Measurements from ENCODE around the gene TMEM128.
"Not testable (repeated sequence)": the region's sequence is repeated elsewhere in the genome, so short reads cannot be mapped to it uniquely, and the experiment has no call there.

Gene TMEM128

DNA sequence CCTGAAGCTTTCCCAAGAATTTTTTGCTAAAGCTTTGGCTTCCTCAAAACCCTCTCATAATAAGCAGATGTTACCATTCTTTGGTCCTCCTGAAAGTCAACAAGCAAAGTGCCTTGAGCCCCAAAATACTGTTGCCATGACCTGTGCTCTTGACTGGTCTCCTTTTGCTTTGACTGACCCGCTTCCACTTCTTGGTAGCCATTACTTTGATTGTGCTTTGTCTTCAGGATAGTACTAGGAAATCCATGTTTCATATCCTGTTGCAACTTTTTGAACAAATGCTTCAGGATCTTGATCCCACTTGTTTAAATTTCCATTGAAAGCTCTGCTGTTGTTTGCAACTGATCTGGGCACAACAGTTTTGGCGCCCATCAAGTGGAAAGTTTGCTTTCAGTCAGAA is 14.4 kb downstream of the TMEM128 start:
- DNase-seq = no peak
- TF ChIP-seq POLR2A (IDR thresholded peaks at IDR 0.05; ENCODE audit: low read length) (no peak), GATA1 (IDR thresholded peaks at IDR 0.05; ENCODE audit: low read depth, low read length) (no peak)

DNA sequence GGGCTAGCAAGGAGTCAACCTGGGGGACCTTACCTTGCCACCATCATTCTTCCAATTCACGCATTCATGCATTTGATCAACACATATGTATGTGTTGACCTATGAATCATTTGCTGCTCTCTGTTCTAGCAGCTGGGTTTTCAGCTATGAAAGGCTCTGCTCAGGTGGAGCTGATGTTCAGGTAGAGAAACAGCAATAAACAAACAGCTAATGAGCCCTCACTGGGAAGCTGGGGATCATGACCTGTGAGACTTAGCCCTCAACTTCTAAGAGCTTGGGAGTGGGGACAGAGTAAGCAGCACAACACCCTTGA is 19.7 kb downstream of the TMEM128 start:
- DNase-seq = no peak
- TF ChIP-seq POLR2A (IDR thresholded peaks at IDR 0.05; ENCODE audit: low read length) = no peak
- TF ChIP-seq GATA1 (IDR thresholded peaks at IDR 0.05; ENCODE audit: low read depth, low read length) = no peak

DNA sequence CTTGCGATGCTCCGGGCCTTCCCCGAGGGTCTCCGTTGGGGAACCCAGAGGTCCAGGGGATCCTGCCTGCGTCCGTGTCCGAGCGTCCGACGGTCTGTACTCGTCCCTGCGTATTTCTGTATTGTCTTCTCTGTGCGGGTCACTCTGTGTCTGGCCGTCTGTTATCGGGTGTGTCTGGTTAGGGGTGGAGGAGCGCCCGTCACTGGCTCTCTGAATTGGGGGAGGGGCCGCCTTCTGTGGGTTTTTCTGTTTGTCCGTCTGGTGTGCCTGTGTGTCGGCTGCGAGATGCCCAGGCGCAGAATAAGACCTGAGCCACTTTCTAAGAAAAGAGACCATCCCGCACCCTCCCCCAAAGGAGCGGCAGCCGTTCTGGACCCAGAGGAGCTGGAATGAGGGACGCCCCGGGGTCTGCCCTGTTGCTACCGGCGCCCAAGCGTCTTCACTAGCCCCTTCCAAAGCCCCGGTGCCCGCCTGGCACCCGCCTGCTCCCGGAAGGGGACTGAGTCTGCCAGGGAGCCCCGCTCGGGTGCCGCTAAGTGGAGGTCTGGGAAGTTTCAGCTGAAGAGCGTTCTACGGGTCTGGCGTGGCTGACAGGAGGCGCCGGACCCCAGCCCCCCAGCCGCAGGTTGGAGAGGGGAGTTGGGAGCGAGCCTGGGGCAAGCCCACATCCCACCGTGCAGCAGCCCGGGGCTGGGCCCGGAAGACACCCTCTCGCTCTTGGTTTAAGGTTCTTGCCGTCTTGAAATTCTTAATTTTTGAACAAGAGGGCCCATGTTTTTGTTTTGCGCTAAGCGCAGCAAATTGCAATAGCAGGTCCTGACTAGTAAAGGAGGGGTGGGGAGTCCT is 20.3 kb downstream of the TMEM128 start:
- DNase-seq = peak in 1 of 2 experiments; percentile 9
- no peak for TF ChIP-seq GATA1 (IDR thresholded peaks at IDR 0.05; ENCODE audit: low read depth, low read length)
- TF ChIP-seq POLR2A (IDR thresholded peaks at IDR 0.05; ENCODE audit: low read length) = no peak

DNA sequence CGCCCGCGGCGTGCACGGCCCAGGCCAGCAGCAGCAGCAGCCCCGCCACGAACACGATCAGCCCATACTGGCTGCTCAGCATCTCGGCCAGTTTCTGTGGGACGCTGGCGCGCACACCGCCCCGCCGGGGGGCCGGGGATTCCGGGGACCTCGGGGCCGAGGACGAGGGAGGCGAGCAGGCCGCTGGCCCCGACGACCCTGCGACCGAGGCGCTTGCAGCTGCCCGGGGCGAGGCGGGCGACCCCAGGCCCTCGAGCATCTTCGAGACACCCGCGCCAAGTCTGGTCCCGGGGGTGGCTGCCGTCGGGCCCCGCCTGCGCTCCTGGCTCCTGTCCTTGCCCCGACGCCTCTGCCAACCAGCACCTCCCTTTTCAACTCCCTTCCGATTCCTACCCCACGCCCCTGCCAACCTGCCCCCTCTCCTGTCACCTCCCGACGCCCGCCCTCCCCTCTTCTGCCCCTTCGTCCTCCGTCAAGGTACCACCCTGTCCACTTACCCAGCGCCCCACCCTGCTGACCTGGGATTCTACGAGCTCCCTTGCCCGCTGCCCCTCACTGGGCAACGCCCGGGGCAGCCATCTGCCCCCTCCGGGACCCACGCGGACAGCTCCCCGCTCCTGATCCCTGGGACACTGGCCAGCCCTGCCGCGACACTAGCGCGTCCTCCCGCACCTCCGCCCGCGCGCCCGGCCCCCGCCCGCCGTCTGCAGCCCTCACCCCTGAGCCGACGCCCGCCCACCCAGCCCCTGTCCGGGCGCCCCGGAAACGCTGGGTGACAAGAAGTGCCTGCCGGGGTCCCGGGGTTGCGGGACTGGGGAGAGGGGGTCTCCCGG is 21.2 kb downstream of the TMEM128 start, which contains the start of gene OTOP1:
TSS of gene OTOP1 (minus strand) at position 324 of the 833 bp plus-strand sequence. CDS start at position 259, 65 bp downstream.
- no peak for TF ChIP-seq GATA1 (IDR thresholded peaks at IDR 0.05; ENCODE audit: low read depth, low read length)
- no peak for TF ChIP-seq POLR2A (IDR thresholded peaks at IDR 0.05; ENCODE audit: low read length)

DNA sequence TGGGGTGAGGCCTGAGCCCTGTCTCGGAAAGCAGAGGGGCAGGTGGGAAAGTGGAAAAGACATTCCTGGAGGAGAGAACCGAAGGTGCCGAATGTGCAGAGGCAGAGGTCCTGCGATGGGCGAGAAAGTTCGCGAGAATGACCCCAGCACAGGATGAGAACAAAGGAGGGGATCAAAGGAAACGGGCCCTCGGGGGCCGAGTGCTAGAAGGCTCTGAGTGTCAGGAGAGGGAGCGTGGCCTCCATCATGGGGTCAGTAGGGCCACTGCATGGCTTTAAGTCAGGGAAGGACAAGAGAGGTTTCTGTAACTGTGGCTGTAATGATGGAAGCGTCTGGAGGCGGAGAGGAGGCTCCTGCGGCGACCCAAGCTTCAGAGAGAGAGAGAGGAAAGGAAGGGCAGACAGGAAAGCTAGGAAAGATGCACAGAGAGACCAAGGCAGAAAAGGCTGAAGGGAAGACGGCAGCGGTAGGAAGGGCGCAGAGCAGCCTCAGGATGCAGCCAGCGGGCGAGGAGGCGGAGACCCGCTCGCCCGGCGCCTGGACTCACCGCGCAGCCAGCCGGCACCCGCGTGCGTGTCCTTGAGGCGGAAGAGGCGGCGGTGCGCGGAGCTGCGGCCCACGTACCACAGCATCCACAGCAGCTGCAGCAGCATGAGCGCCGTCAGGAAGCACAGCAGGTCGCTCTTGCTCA is 22.0 kb downstream of the TMEM128 start:
- DNase-seq = no peak
- TF ChIP-seq POLR2A (IDR thresholded peaks at IDR 0.05; ENCODE audit: low read length) = no peak
- TF ChIP-seq GATA1 (IDR thresholded peaks at IDR 0.05; ENCODE audit: low read depth, low read length) = no peak

More for the DNA sequence above, 21.2 kb downstream of the TMEM128 start, which contains the start of gene OTOP1:
- DNase-seq = no peak

DNA sequence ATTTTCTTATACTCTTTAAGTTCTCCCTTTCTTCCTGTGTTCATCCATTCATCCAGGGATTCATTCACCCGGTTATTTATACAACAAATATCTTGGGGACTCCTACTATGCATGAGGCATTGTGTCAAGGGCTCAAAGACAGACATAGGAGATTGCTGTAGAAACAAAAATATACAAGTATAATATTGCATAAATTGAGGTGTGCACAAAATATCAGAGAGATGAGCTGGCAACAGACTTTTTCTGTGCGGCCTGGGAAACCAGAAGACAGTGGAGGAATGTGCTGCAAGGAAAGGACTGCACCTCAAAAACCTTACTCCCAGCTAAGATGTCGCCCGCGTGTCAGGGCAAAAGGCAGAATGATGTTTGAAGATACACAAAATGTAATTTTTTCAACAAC is 30.9 kb downstream of the TMEM128 start:
- DNase-seq = no peak
- TF ChIP-seq POLR2A (IDR thresholded peaks at IDR 0.05; ENCODE audit: low read length) (no peak), GATA1 (IDR thresholded peaks at IDR 0.05; ENCODE audit: low read depth, low read length) (no peak)

DNA sequence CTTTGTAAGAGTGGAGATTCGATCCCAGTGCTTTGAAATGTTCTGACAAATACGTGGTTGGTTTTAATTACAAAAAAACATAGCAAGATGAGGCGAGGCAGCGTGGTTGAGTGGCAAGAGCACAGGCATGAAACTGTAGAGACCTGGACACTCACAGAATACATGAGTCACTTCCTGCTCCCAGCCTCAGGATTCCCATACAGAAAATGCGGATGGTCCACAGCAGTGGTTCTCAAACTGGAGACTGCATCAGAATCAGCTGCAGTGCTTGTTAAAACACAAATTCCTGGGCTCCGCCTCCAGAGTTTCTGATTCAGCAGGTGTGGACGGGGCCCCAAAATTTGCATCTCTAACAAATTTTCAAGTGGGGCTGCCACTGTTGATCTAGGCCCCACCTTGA is 31.4 kb downstream of the TMEM128 start:
- DNase-seq = no peak
- TF ChIP-seq GATA1 (IDR thresholded peaks at IDR 0.05; ENCODE audit: low read depth, low read length) (no peak), POLR2A (IDR thresholded peaks at IDR 0.05; ENCODE audit: low read length) (no peak)

DNA sequence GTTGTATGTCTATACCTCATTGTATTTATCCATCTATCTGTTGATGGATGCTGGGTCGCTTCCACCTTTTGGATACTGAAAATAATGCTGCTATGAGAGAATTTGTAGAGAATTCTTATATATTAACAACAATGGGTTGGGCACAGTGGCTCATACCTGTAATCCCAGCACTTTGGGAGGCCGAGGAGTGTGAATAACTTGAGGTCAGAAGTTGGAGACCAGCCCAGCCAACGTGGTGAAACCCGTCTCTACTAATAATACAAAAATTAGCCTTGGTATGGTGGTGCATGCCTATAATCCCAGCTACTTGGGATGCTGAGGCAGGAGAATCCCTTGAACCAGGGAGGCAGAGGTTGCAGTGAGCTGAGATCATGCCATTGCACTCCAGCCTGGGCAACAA is 34.3 kb downstream of the TMEM128 start:
- DNase-seq = not testable (repeated sequence)

DNA sequence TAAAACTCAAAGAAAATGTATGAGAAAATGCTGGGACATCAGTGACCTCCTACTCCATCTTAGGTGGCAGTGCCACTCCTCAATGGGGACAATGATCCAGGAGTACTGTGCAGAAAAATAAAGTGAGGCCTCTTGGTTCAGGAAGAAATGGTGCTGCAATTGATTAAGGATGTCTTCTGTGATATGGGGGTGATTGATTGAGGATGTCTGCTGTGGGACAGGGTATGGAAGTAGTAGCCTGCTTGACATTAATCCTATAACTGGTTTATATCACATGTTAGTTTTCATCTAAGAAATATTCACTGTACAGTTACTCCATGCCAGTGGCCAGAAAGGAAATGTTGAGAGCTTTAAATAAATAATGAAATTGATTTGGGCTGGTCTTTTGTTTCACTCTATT is 41.8 kb downstream of the TMEM128 start:
- peak; percentile 2 to 15 for DNase-seq
- TF ChIP-seq POLR2A (IDR thresholded peaks at IDR 0.05; ENCODE audit: low read length) = no peak
- no peak for TF ChIP-seq GATA1 (IDR thresholded peaks at IDR 0.05; ENCODE audit: low read depth, low read length)

DNA sequence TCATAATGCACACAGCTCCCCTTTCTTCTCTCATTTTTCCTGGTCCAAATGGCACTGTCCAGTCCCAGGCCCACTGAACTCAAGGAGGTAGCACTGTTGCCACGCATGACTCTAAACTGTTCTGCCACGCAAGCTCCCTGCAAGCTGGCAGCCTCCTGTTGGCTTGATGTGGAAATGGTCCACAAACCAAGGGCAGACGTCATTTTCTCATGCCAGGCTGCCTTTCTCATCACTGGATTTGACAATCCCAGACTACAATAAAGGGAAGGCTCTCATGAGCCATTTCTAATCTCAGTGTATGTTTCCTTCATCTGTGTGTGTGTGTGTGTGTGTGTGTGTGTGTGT is 43.6 kb downstream of the TMEM128 start:
- TF ChIP-seq POLR2A (IDR thresholded peaks at IDR 0.05; ENCODE audit: low read length) = no peak
- TF ChIP-seq GATA1 (IDR thresholded peaks at IDR 0.05; ENCODE audit: low read depth, low read length) = no peak
- no peak for DNase-seq

DNA sequence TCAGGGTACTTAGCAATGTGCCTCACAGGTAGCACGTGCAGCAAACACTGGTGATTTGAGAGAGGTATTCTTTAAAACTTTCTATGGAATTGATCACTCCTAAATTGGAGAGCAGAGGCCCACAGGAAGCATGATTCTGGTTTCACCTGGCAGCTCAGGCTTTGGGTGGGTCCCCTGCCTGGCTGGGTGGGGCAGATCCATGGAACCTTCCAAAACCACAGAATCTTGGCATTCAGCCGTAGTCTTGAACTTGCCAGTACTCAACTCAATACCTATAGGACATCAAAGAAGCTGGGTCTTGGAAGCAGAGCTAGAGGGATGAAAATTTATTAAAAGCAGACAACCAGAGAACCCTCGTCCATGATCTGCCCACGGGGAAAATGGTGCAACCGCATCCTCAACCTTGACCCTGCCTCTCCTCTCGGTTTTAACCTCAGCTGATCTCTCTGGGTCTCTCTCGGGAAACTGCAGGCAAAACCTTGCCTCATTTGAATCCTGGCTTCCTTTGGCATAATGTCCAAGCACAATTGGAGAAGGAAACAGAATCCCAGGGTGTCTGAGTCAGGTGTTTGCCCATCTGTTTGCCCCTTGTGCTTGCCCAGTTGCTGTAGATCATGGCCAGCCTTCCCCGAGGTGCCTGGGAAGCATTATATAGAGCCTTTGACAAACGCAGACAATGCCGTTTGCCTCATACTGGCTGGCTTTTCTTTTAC is 44.2 kb downstream of the TMEM128 start:
- no peak for DNase-seq

DNA sequence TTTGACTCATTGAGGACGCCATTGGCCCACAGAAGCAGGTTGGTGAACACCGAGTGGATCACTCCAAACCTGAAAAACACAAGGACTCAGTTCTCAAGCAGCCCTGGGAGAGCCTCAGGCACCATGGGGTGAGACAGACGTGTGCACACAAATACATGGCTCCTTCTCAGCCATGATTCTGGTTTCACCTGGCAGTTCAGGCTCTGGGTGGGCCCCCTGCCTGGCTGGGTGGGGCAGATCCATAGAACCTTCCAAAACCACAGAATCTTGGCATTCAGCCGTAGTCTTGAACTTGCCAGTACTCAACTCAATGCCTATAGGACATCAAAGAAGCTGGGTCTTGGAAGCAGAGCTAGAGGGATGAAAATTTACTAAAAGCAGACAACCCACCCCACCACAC is 45.5 kb downstream of the TMEM128 start:
- TF ChIP-seq POLR2A (IDR thresholded peaks at IDR 0.05; ENCODE audit: low read length) = no peak
- no peak for DNase-seq

More for the DNA sequence above, 44.2 kb downstream of the TMEM128 start:
- TF ChIP-seq GATA1 (IDR thresholded peaks at IDR 0.05; ENCODE audit: low read depth, low read length) (no peak), POLR2A (IDR thresholded peaks at IDR 0.05; ENCODE audit: low read length) (no peak)

DNA sequence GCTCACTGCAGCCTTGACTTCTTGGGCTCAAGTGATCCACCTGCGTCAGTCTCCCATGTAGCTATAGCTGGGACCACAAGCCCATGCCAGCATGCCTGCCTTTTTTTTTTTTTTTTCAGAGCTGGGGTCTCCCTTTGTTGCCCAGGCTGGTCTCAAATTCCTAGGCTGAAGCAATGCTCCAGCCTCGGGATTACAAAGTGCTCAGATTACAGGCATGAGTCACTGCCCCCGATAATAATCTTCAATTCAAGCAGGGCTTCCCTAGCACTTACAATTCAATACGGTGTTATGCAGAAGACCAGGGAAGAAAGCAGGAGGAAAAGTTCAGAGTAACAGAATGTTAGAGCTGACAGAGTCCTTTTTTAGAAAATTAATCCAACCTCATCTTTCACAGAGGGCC is 47.4 kb downstream of the TMEM128 start:
- no peak for DNase-seq
- TF ChIP-seq GATA1 (IDR thresholded peaks at IDR 0.05; ENCODE audit: low read depth, low read length) = no peak
- no peak for TF ChIP-seq POLR2A (IDR thresholded peaks at IDR 0.05; ENCODE audit: low read length)

DNA sequence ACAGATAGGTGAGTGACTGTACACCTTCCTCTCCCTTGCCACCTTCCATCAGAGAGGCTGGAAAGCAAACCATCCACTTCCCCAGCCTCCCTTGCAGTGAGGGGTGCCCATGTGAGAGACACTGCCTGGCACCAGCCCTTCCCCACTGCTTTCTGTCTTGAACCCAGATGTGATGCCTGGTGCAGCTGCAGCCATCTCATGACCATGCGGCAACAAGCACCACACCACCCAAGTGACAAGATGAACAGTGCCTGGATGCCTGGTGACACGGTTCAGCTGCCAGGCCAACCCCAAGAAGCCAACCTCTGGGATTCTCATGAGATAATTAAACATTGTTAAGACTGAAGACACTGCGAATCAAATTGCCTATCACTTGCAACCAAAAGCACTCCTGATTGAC is 52.7 kb downstream of the TMEM128 start:
- TF ChIP-seq GATA1 (IDR thresholded peaks at IDR 0.05; ENCODE audit: low read depth, low read length) (no peak), POLR2A (IDR thresholded peaks at IDR 0.05; ENCODE audit: low read length) (no peak)
- no peak for DNase-seq

DNA sequence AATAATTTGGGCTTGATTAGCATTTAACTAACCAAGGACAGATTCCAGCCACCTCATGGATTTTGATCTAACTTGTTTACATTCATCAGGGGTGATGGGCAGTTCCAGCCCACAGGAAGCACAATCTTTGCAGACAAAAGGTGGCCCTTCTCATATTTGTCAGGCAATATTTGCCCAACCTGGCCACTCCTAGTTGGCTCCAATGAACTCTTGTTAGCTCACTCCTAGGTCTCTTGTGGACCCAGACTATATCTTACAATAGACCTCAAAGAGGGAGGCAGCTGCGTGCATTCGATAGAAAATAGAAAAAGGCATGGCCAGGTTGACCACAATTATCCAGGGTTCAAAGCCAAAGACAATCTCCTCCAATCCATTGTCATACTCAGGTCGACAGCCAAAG is 59.5 kb downstream of the TMEM128 start:
- not testable (repeated sequence) for DNase-seq

Data from erythroblast (primary cell).